ENCODE results near the gene NEURL4. TPM values are rescaled to one million over a fixed set of nuclear protein-coding genes. Genes with fewer than 3 reads are reported as not detected.

NEURL4 gene
- total RNA-seq, 1 experiment from 2014 or later, result 46.5 TPM

DNA sequence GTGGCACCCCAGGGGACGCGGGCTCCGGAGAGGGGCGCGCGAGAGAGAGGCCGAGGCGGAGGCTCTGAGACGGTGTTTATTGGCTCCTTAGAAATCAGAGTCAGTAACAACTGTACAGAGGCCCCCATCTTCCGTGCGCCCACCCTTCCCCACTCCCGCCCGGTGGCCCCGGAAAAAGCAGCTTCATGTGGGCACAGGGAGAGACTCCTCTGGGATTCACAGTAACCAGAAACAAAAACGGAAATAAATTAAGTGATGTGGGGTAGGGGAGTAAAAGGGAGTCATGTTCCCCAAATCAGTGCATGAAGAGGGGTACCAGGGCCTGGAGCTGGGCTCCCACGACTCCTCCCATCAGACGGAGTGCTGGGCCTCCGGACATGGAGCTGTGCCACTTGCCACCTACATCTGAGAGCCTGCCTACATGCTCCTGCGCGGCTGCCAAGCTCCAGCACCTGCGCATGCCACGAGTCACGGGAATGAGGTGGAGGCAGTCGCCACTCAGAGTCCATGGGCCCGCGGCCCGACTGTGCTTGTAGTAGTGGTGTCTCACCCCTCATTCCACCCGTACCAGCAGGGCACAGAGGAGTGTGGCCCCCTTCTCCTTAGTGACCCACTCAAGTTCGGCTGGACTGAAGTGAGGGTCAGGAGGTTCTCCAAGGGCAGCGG lies 13.4 kb downstream of the NEURL4 start:
- peaks cover 23% of the 10 kb centered on the region for H3K36me3 ChIP-seq (ENCODE audit: low read depth)
- no peaks in the 10 kb centered on the region for H3K9me2 ChIP-seq (ENCODE audit: insufficient read depth)
- H4K20me1 ChIP-seq (ENCODE audit: insufficient read depth), result peaks cover 37% of the 10 kb centered on the region
- H2AFZ ChIP-seq, result peak overlapping the region; percentile 72
- H3K27ac ChIP-seq, result peak overlapping the region; percentile 64
- ChIA-PET CTCF (interaction anchor here (0.7 kb wide), 1 partner anchor 14 kb away, joined by 11 read pairs; the partner anchor contains the start of gene NEURL4), POLR2A (ENCODE audit: unreplicated experiment) (interaction anchor here (0.6 to 0.7 kb wide), 3 partner anchors 14 to 428 kb away, joined by 3 to 5 read pairs (median 3); no protein-coding TSS in a partner anchor)
- H3K9me3 ChIP-seq (ENCODE audit: insufficient read depth, low read depth), result no peaks in the 10 kb centered on the region
- H3K4me1 ChIP-seq (replicated peaks; ENCODE audit: insufficient read depth), result peaks cover 33% of the 10 kb centered on the region
- peak in 1 of 2 experiments; percentile 30 for DNase-seq
- H3K27me3 ChIP-seq (ENCODE audit: insufficient read depth, low read depth), result no peaks in the 10 kb centered on the region
- peak overlapping the region; percentile 94 for H3K4me2 ChIP-seq
- peaks cover 62% of the 10 kb centered on the region for H3F3A ChIP-seq (ENCODE audit: insufficient read depth, low read depth)
- intact Hi-C loops (cut with micrococcal nuclease; ENCODE audit: unreplicated experiment), result no loop called here
- no TSS peak for BruUV-seq (replicated peaks)
- TF ChIP-seq, protein P1, sequence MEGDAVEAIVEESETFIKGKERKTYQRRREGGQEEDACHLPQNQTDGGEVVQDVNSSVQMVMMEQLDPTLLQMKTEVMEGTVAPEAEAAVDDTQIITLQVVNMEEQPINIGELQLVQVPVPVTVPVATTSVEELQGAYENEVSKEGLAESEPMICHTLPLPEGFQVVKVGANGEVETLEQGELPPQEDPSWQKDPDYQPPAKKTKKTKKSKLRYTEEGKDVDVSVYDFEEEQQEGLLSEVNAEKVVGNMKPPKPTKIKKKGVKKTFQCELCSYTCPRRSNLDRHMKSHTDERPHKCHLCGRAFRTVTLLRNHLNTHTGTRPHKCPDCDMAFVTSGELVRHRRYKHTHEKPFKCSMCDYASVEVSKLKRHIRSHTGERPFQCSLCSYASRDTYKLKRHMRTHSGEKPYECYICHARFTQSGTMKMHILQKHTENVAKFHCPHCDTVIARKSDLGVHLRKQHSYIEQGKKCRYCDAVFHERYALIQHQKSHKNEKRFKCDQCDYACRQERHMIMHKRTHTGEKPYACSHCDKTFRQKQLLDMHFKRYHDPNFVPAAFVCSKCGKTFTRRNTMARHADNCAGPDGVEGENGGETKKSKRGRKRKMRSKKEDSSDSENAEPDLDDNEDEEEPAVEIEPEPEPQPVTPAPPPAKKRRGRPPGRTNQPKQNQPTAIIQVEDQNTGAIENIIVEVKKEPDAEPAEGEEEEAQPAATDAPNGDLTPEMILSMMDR (conservative IDR thresholded peaks at IDR 0.05), result no peak
- no peak for TF ChIP-seq EZH2 (IDR thresholded peaks at IDR 0.05; ENCODE audit: low read depth)
- H3K79me2 ChIP-seq (ENCODE audit: low read depth), result peaks cover 35% of the 10 kb centered on the region
- H3K4me3 ChIP-seq, result peak overlapping the region; percentile 97

DNA sequence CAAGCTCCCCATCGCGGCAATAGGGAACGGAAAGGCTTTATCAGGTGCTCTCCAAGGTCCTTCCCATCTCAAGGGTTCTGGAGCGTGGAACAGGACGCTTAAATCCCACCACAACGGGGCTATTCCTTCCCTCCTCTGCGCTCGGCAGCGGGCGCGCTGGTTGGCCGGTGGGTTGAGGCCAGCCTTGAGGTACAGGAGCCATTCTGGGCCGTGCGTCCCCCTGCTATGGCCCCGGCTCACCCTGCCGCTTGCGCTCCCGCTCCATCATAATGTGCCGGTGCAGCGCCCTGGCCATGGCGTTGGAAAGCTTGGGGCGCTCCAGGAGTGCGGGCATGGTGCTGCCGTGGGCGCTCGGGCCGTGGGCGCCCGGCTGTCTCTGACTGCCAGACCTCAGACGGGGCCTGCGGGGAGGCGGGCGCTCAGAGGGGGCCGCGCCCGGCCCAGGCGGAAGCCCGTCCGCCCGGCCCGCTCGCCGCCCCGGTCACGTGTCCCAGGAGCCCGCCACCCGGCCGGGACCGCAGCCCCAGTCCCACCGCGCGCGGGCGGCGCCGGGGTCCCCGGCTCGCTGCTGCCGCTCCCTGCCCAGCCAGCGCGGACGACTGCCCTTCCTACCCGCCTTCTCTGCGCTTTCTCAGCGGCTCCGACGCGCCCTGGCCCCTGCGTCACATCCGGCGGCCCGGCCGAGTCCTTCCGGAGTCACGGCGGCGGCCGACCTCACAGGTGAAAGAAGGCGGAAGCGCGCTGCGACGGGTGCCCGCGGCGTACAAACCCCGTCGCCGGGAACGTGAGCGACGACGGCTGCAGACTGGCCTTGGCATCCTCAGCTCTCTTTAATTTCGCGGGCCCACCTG lies 14.2 kb downstream of the NEURL4 start, which contains the start of gene GPS2:
TSS of gene GPS2 (minus strand) at position 642 of the 851 bp plus-strand sequence. CDS start at position 334, 308 bp downstream.
- Histone ChIP-seq H3K4me3 (peak within 1 kb of the TSS; percentile 97), H3K9me3 (ENCODE audit: insufficient read depth, low read depth) (no peaks in the 10 kb centered on the region), H3K79me2 (ENCODE audit: low read depth) (peaks cover 43% of the 10 kb centered on the region), H4K20me1 (ENCODE audit: insufficient read depth) (peaks cover 44% of the 10 kb centered on the region), H3K4me1 (replicated peaks; ENCODE audit: insufficient read depth) (peaks cover 40% of the 10 kb centered on the region), H3K36me3 (ENCODE audit: low read depth) (peaks cover 30% of the 10 kb centered on the region), H2AFZ (peak within 1 kb of the TSS; percentile 72), H3K27ac (peak within 1 kb of the TSS; percentile 64), H3F3A (ENCODE audit: insufficient read depth, low read depth) (peaks cover 67% of the 10 kb centered on the region), H3K9me2 (ENCODE audit: insufficient read depth) (no peaks in the 10 kb centered on the region), H3K4me2 (peak within 1 kb of the TSS; percentile 94), H3K27me3 (ENCODE audit: insufficient read depth, low read depth) (no peaks in the 10 kb centered on the region)
- POLR2A ChIA-PET (ENCODE audit: unreplicated experiment), result interaction anchor here (0.6 to 1.0 kb wide), 3 partner anchors 10 to 15 kb away, joined by 5 to 13 read pairs (median 5); no protein-coding TSS in a partner anchor
- CTCF ChIA-PET, result no interaction called here
- intact Hi-C loops (cut with micrococcal nuclease; ENCODE audit: unreplicated experiment), result no loop called here
- TF ChIP-seq EZH2 (IDR thresholded peaks at IDR 0.05; ENCODE audit: low read depth), result no peak
- TF ChIP-seq, protein P1 (conservative IDR thresholded peaks at IDR 0.05), result no peak
- BruUV-seq (replicated peaks), result no TSS peak
- peak; percentile 80 to 94 for DNase-seq

All from PC-9 (cell line).